Activated naive CD8-positive, alpha-beta T cell treated with anti-CD3 and anti-CD28 coated beads, Interleukin-2, amount 10 ng/mL, durations not matched to agents 7 days and 5 days (primary cell): ENCODE data around the gene OTC. TPM values are rescaled to one million over a fixed set of nuclear protein-coding genes. Genes with fewer than 3 reads are reported as not detected.

Experiments used
- ATAC-seq: fragments of 150-1000 bp; cut with Tn5 transposase; one replicate; pipeline ENCODE4 v1.10.0; 2021; ENCODE audit warnings: low read depth, moderate library complexity
- POLR2A ChIA-PET: fragments of 350-600 bp; sonication (Branson Sonifier 250); formaldehyde crosslinking; loops from one replicate; lab custom pipeline; 2021; ENCODE audit warnings: antibody characterized with exemption; lab: Charles Lee
- DNase-seq: peaks from one replicate; pipeline ENCODE4 v3.0.0; 2021
- H3K27ac Mint-ChIP-seq: one replicate; pipeline ENCODE4 v1.8.0; 2022; ENCODE audit warnings: mild to moderate bottlenecking, mixed read lengths
- H3K27me3 Mint-ChIP-seq: one replicate; pipeline ENCODE4 v1.8.0; 2022; ENCODE audit warnings: mild to moderate bottlenecking, moderate library complexity, mixed read lengths
- H3K36me3 Mint-ChIP-seq: one replicate; pipeline ENCODE4 v1.8.0; 2021; ENCODE audit warnings: mild to moderate bottlenecking, mixed read lengths
- H3K4me1 Mint-ChIP-seq: one replicate; pipeline ENCODE4 v1.8.0; 2021; ENCODE audit warnings: mixed read lengths
- H3K4me3 Mint-ChIP-seq: one replicate; pipeline ENCODE4 v1.8.0; 2022; ENCODE audit warnings: mild to moderate bottlenecking, moderate library complexity, mixed read lengths
- H3K9me3 Mint-ChIP-seq: one replicate; pipeline ENCODE4 v1.8.0; 2021; ENCODE audit warnings: mixed read lengths
- total RNA-seq, 2 experiments: library from RNA; stranded (reverse); gene quantifications; one replicate each; pipeline ENCODE4 v1.2.3, GENCODE V29; 2021

The OTC gene
- total RNA-seq, 2 experiments from 2014 or later, result not detected

DNA sequence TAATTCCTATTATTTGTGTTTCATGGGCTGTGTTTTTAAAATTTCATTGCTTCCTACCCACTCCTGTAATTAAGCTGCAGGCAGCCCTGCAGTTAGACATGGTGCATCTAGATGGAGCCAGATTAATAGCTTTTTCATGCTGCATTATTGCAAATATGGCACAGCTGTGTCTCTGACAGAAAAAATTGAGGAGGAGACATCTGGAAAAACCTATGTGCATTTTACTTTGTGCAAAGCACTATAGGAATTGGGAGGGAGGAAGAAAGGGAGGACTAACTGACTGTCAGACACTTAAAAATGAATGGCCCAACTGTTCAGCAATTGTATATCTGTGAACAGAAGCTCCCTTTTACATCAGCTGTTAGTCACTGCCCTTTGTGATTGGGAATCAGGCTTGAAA, 17.0 kb upstream of the OTC start:
- ATAC-seq, result no peak
- no peak overlapping the region for H3K4me3 Mint-ChIP-seq
- H3K4me1 Mint-ChIP-seq, result no peaks in the 10 kb centered on the region
- H3K27ac Mint-ChIP-seq, result no peak overlapping the region
- DNase-seq, result no peak
- POLR2A ChIA-PET, result no interaction called here
- no peaks in the 10 kb centered on the region for H3K9me3 Mint-ChIP-seq
- H3K36me3 Mint-ChIP-seq, result no peaks in the 10 kb centered on the region
- H3K27me3 Mint-ChIP-seq, result peaks cover 6% of the 10 kb centered on the region

DNA sequence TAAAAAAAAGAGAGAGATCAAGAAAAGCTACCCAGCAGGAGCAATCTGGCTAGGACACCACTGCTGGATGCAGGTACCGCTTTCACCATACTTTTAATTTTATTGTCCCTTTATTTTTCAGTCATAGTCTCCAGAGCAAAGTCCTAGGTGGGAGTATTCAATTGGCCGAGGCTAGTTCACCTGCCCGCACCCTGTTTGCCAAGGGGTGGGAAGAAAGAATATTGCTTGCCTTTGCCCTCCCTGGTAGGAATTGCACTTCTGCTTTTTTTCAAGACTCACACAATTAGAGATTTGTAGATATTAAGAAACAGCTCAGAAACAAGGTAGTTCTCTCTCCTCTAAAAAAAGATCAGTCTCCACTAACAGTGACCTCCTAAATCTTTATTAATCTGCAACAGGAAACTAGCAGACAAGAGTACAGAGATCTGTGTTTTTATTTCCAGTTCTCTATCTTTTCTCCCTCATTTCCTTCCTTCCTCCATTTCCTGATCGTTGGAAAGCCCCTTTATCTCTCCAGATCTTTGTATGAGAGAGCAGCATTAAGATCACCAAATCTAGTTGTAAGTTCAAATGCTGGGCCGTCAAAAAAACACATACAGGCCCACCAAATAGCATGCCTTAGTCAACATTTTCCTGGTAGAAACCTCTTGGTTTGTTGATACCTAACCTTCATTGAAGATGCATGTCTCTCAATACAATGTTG, 15.7 kb upstream of the OTC start:
- Mint-ChIP-seq H3K9me3 (no peaks in the 10 kb centered on the region), H3K27me3 (peaks cover 6% of the 10 kb centered on the region), H3K36me3 (no peaks in the 10 kb centered on the region), H3K4me1 (no peaks in the 10 kb centered on the region), H3K27ac (no peak overlapping the region), H3K4me3 (no peak overlapping the region)
- POLR2A ChIA-PET, result no interaction called here
- no peak for ATAC-seq
- no peak for DNase-seq

DNA sequence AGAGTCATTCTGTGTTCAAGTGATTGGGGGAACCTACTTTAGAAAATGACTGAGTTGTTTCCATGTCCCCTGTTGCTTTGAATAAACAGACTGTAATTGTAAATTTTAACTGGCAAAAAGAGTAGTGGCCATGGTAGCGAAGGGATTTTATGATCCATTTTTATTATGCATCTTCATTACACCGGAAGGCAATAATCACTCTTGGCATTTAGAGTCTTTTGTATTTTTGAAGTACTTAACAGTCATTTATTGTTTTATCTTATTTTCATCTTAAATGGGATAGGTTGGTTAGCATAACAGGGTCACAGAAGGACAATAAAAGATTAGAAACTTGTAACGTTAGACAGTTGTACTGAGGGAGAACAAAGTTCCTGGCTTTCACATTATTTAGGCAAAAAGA, 11.0 kb upstream of the OTC start:
- no peak overlapping the region for H3K4me3 Mint-ChIP-seq
- H3K27me3 Mint-ChIP-seq, result peaks cover 6% of the 10 kb centered on the region
- H3K9me3 Mint-ChIP-seq, result no peaks in the 10 kb centered on the region
- no peaks in the 10 kb centered on the region for H3K36me3 Mint-ChIP-seq
- DNase-seq, result no peak
- no peak for ATAC-seq
- POLR2A ChIA-PET, result no interaction called here
- H3K4me1 Mint-ChIP-seq, result peaks cover under 1% of the 10 kb centered on the region
- no peak overlapping the region for H3K27ac Mint-ChIP-seq

DNA sequence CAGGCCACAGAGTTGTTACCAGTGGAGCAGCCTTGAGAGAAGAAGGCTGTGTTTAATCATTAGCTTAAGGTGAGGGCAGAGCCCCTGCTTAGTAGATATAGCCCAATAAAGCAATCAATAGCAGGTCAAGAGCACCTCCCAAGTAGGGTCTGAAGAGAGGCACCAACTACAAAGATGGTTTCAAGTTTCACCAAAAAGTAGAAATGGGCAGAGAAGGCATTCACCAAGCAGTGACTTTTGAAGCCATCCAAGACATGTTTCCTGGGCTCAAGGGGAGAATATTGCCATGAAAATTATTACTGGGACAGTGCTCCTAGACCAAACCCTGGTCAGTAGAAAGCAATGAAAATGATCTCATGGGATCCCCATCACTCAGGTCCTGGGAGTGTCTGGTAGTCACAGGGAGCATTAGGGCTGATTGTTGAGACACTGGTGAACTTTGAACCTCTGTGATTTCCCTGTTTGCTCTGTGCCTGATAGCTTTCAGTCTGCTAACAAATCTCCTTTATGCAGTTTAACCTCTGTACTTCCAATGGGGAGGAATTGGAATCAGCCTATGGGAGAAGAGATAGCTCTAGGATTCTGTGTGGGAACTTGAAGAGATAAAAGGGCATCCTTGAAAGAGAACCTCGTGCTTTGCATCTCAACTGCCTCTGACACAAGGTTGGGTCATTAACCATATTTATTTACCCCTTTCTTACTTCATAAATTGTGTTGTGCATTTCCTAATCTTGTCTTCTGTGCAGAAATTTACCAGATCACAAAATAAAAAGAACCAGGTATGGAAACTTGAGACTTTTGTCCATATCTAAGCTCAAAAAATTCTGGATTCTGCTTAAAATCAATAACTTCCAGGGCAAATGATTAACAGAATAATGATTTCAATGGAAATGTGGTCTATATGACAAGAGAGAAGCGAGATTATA, 9.3 kb upstream of the OTC start:
- POLR2A ChIA-PET, result no interaction called here
- no peaks in the 10 kb centered on the region for H3K36me3 Mint-ChIP-seq
- no peak overlapping the region for H3K27ac Mint-ChIP-seq
- H3K4me1 Mint-ChIP-seq, result peaks cover 4% of the 10 kb centered on the region
- no peak overlapping the region for H3K4me3 Mint-ChIP-seq
- peaks cover 3% of the 10 kb centered on the region for H3K27me3 Mint-ChIP-seq
- no peaks in the 10 kb centered on the region for H3K9me3 Mint-ChIP-seq
- DNase-seq, result no peak
- ATAC-seq, result no peak

DNA sequence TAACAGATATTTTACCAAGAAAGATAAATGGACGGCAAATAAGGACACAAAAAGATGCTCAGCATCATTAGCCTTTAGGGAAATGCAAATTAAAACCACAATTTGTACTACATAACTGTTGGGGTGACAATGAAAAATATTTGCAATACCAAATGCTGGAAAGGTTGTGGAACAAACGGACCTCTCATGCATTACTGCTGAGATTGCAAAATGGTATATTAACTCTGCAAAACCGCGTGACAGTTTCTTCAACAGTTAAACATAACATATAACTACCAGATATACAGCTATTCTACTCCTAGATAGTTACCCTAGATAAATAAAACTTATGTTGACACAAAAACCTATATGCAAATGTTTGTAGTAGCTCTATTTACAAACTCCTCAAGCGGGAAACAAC, 6.3 kb upstream of the OTC start:
- POLR2A ChIA-PET, result no interaction called here
- H3K4me1 Mint-ChIP-seq, result peaks cover 4% of the 10 kb centered on the region
- H3K27me3 Mint-ChIP-seq, result peaks cover 7% of the 10 kb centered on the region

DNA sequence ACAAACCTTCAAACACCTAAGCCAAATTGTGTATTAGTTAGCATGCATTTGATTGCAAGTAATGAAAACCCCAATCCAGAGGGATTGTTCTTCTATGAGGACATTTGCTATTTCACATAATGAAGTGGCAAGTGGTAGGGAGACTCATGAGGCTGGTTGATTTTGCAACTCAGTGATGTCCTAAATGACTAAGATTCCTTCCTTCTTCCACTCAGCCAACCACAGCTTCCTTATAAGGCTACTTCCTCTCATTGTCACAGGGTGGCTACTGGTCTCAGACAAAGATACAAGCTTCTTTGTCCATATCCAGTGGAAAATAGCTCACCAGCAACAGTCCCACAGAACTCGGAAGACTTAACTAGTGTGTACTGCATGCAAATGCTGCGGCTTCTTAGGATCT, 5.3 kb upstream of the OTC start:
- Mint-ChIP-seq H3K36me3 (no peaks in the 10 kb centered on the region), H3K4me3 (no peak overlapping the region), H3K27me3 (peaks cover 11% of the 10 kb centered on the region), H3K4me1 (peaks cover 4% of the 10 kb centered on the region), H3K27ac (no peak overlapping the region), H3K9me3 (no peaks in the 10 kb centered on the region)
- no peak for ATAC-seq
- POLR2A ChIA-PET, result no interaction called here
- DNase-seq, result no peak

More for the DNA sequence above, 6.3 kb upstream of the OTC start:
- no peak overlapping the region for H3K4me3 Mint-ChIP-seq
- no peaks in the 10 kb centered on the region for H3K9me3 Mint-ChIP-seq
- no peaks in the 10 kb centered on the region for H3K36me3 Mint-ChIP-seq
- H3K27ac Mint-ChIP-seq, result no peak overlapping the region
- no peak for DNase-seq
- no peak for ATAC-seq

DNA sequence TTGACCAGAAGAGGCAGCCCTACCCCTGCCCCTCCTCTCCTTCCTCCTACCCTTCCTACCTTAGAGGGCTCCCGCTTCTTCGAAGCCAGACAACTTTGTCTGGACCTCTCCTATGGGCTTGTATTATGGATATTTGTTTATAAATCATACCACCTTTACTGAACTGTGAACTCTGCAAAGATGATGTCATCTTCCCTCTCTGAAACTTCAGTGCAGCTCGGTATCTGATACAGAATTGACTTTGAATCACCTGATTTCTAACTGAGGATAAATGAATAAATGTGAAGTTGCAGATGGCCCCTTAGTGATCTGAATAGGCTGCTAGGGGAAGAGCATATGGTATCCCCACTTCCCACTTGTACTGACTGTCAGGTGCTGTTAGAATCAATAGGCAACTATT, 1.1 kb upstream of the OTC start:
- H3K4me1 Mint-ChIP-seq, result peaks cover 4% of the 10 kb centered on the region
- H3K27me3 Mint-ChIP-seq, result peaks cover 9% of the 10 kb centered on the region
- no peaks in the 10 kb centered on the region for H3K36me3 Mint-ChIP-seq
- H3K9me3 Mint-ChIP-seq, result no peaks in the 10 kb centered on the region
- H3K27ac Mint-ChIP-seq, result no peak overlapping the region
- no peak overlapping the region for H3K4me3 Mint-ChIP-seq
- POLR2A ChIA-PET, result no interaction called here
- ATAC-seq (no peak), DNase-seq (no peak)

DNA sequence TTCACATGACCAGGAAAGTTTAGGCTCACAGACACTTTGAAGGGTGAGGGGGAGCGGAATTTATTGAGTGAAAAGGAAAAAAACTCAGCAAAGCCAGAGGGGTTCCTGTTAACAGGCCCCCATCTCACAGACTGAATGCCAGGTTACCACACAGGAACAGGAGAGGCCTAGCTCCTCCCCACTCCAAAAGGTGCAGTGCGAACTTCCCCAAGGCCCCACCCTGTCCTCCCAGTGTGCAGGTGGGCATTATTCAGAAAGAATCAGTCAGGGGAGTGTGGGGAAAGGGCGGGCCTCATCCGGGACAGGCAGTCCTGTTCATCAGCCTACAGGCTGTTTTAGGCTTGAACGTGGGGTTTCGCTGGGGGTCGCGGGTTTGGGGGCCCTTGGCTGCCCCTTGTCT, 4.0 kb downstream of the OTC start:
- H3K4me1 Mint-ChIP-seq, result no peaks in the 10 kb centered on the region
- no peak overlapping the region for H3K4me3 Mint-ChIP-seq
- POLR2A ChIA-PET, result no interaction called here
- H3K36me3 Mint-ChIP-seq, result no peaks in the 10 kb centered on the region
- DNase-seq (no peak), ATAC-seq (no peak)
- no peak overlapping the region for H3K27ac Mint-ChIP-seq
- peaks cover 2% of the 10 kb centered on the region for H3K27me3 Mint-ChIP-seq
- no peaks in the 10 kb centered on the region for H3K9me3 Mint-ChIP-seq

DNA sequence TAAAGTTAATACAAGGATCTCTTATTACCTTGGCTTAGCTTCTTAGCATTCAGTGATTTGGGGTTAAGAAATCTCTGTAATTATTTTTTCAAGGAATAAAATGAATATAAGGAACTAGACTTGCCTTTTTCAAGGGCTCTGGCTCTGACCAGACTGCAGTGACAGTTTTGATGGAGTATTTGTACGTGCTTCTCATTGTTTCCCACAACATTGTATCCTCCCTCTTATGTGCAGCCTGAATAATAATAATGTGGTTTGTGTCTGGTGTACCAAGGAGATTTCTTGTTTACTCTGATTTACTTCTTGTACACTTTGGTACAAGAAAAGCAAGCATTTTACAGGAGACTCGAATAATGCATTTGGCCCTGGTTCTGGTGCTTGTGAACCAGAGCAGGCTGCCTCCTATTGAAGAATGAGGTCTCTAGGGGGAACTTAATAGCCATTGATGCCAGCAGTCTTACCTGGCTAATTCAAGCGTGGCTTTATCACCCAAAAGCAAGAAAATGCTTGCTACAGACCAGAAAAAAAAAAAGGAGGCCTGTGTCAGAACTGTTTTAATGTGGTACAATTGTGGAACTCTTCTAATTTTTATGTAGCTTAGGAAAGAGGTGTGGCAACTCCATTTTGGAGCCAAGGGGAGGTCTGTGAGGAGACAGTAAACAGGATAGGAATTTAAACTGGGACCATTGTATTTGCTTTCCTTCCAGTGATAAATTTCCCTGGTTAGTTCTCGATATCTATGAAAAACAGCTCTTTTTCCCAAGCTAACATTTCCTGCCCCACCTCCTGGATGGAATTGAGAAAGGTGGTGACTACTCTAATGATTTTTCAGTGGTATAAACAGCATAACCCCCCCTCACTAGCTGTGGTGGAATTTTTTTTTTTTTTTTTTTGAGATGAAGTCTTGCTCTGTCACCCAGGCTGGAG, 5.6 kb downstream of the OTC start:
- no peak for ATAC-seq
- Mint-ChIP-seq H3K36me3 (no peaks in the 10 kb centered on the region), H3K27me3 (no peaks in the 10 kb centered on the region), H3K4me3 (no peak overlapping the region), H3K4me1 (no peaks in the 10 kb centered on the region), H3K27ac (no peak overlapping the region), H3K9me3 (no peaks in the 10 kb centered on the region)
- no peak for DNase-seq
- POLR2A ChIA-PET, result no interaction called here

DNA sequence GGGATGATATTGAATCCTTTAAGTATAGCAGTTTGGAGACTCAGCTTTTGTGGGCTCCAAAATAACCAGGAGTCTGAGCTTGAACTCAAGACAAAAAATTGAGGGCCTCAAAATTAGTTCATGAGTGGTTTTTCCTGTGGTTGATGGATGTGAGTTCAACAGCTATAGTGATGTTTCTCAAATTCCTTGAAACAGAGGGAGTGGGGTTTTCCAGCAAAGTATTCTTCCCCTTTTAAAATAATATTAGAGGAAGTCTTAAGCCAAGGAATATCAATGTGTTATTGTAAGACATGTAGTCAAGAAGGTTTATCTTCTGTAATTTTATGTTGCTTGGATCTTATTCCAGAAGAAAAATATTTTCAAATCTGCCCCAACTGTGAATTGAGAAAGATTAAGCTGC, 10.6 kb downstream of the OTC start:
- no peak for ATAC-seq
- Mint-ChIP-seq H3K36me3 (no peaks in the 10 kb centered on the region), H3K4me3 (no peak overlapping the region), H3K9me3 (no peaks in the 10 kb centered on the region), H3K27ac (no peak overlapping the region), H3K27me3 (no peaks in the 10 kb centered on the region), H3K4me1 (no peaks in the 10 kb centered on the region)
- DNase-seq, result no peak
- POLR2A ChIA-PET, result no interaction called here

DNA sequence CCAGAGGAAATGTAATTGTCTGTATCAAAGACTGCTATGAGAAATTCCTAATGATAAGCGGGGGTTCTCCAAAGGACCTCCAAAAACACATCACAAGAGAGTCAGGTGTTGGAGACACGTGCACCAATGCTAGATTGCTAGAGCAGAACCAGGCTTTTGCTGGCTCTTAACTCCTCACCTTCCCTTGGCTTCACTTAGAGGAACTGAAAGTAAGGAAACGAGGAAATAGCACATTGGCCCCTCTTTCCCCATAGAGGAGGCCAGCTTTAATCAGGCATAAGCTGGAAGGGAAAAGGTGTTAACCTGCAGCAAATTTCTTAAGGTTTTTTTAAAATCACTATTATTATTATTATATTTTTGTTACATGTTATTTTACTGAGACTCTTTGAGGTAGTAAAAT, 13.6 kb downstream of the OTC start:
- POLR2A ChIA-PET, result no interaction called here
- no peak for ATAC-seq

DNA sequence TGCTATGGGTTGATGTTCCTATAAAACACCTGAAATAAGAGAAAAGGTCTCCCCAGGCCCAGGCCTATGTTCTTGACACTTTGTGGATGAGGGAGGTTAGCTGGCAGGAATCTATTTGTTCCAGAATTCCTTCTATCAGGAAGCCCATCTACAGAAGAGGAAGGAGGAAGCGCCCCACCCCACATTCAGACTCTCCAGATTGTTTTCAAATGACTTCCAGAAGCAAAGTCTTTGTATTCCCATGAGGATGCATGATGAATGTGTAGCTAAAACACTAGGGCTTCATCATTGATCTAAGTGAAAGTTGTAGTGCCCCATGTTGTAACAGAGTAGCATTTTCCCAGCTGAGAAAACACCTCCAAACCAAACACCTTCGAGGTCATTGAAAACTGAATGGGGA, 16.4 kb downstream of the OTC start:
- no peak for ATAC-seq
- H3K9me3 Mint-ChIP-seq, result no peaks in the 10 kb centered on the region
- POLR2A ChIA-PET, result no interaction called here
- H3K4me1 Mint-ChIP-seq, result no peaks in the 10 kb centered on the region
- DNase-seq, result no peak
- H3K27ac Mint-ChIP-seq, result no peak overlapping the region
- no peak overlapping the region for H3K4me3 Mint-ChIP-seq
- peaks cover 3% of the 10 kb centered on the region for H3K27me3 Mint-ChIP-seq
- H3K36me3 Mint-ChIP-seq, result no peaks in the 10 kb centered on the region

More for the DNA sequence above, 13.6 kb downstream of the OTC start:
- no peaks in the 10 kb centered on the region for H3K27me3 Mint-ChIP-seq
- DNase-seq, result no peak
- no peaks in the 10 kb centered on the region for H3K4me1 Mint-ChIP-seq
- no peaks in the 10 kb centered on the region for H3K36me3 Mint-ChIP-seq
- H3K9me3 Mint-ChIP-seq, result no peaks in the 10 kb centered on the region
- no peak overlapping the region for H3K27ac Mint-ChIP-seq
- no peak overlapping the region for H3K4me3 Mint-ChIP-seq

DNA sequence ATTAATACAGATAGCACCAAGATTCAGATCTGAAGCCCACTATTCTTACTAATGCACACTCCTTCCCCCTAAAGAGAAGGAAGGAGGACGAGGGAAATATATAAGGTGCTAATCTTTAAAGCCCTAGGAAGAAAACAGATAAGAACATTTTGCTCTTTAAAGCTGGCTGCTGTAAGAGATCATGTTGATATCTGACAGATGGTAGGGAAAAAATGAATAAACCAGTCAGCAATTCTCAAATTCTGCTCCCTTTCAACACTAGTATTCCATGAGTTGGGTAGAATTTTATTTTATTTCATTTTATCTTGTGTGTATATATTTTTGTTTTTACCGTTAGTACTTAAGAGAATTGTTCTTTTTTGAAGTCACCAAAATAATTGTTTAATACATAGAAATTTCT, 19.2 kb downstream of the OTC start:
- peaks cover 3% of the 10 kb centered on the region for H3K27me3 Mint-ChIP-seq
- ATAC-seq (no peak), DNase-seq (no peak)
- POLR2A ChIA-PET, result no interaction called here
- H3K4me1 Mint-ChIP-seq, result no peaks in the 10 kb centered on the region
- no peaks in the 10 kb centered on the region for H3K9me3 Mint-ChIP-seq
- H3K36me3 Mint-ChIP-seq, result no peaks in the 10 kb centered on the region
- H3K4me3 Mint-ChIP-seq, result no peak overlapping the region
- H3K27ac Mint-ChIP-seq, result no peak overlapping the region
